ENCODE measurements around the gene SELL. TPM values are rescaled to one million over a fixed set of nuclear protein-coding genes. Genes with fewer than 3 reads are reported as not detected.

SELL gene
- total and polyA plus RNA-seq, 2 experiments from 2014 or later = not detected

GRCh38 chr1:169651035-169651434, 60.4 kb downstream of the SELL start:
- Histone ChIP-seq H3K36me3 (no peaks in the 10 kb centered on the region), H3K4me1 (ENCODE audit: low read depth) (no peaks in the 10 kb centered on the region), H3K27me3 (no peaks in the 10 kb centered on the region), H3K4me3 (no peak overlapping the region), H3K27ac (no peak overlapping the region), H3K9me3 (ENCODE audit: low read depth) (no peaks in the 10 kb centered on the region)
- TF ChIP-seq CTCF (IDR thresholded peaks at IDR 0.05; ENCODE audit: low read depth, low read length) = no peak
- DNase-seq (ENCODE audit: low read depth in 1 of 2, low spot score in 1 of 2) = no peak

- H3K9me3 ChIP-seq (ENCODE audit: low read depth) = no peaks in the 10 kb centered on the region
- no peak overlapping the region for H3K27ac ChIP-seq
- no peak overlapping the region for H3K4me3 ChIP-seq
- H3K4me1 ChIP-seq (ENCODE audit: low read depth) = no peaks in the 10 kb centered on the region
- peak in 1 of 2 donors; percentile 17 for DNase-seq (ENCODE audit: low read depth in 1 of 2, low spot score in 1 of 2)
- TF ChIP-seq CTCF (IDR thresholded peaks at IDR 0.05; ENCODE audit: low read depth, low read length) = no peak
- no peaks in the 10 kb centered on the region for H3K27me3 ChIP-seq
- no peaks in the 10 kb centered on the region for H3K36me3 ChIP-seq
Observed at GRCh38 chr1:169650551-169650950, 60.9 kb downstream of the SELL start.

- no peaks in the 10 kb centered on the region for H3K4me1 ChIP-seq (ENCODE audit: low read depth)
- DNase-seq (ENCODE audit: low read depth in 1 of 2, low spot score in 1 of 2) = no peak
- H3K27me3 ChIP-seq = no peaks in the 10 kb centered on the region
- H3K4me3 ChIP-seq = no peak overlapping the region
- no peaks in the 10 kb centered on the region for H3K36me3 ChIP-seq
- TF ChIP-seq CTCF (IDR thresholded peaks at IDR 0.05; ENCODE audit: low read depth, low read length) = no peak
- no peak overlapping the region for H3K27ac ChIP-seq
- H3K9me3 ChIP-seq (ENCODE audit: low read depth) = no peaks in the 10 kb centered on the region
Observed at GRCh38 chr1:169648709-169649108, 62.7 kb downstream of the SELL start.

GRCh38 chr1:169648187-169648586, 63.2 kb downstream of the SELL start:
- no peak for TF ChIP-seq CTCF (IDR thresholded peaks at IDR 0.05; ENCODE audit: low read depth, low read length)
- no peaks in the 10 kb centered on the region for H3K4me1 ChIP-seq (ENCODE audit: low read depth)
- H3K27ac ChIP-seq = no peak overlapping the region
- H3K36me3 ChIP-seq = no peaks in the 10 kb centered on the region
- no peak overlapping the region for H3K4me3 ChIP-seq
- H3K27me3 ChIP-seq = no peaks in the 10 kb centered on the region
- H3K9me3 ChIP-seq (ENCODE audit: low read depth) = no peaks in the 10 kb centered on the region
- no peak for DNase-seq (ENCODE audit: low read depth in 1 of 2, low spot score in 1 of 2)

- TF ChIP-seq CTCF (IDR thresholded peaks at IDR 0.05; ENCODE audit: low read depth, low read length) = no peak
- H3K27me3 ChIP-seq = no peaks in the 10 kb centered on the region
- DNase-seq (ENCODE audit: low read depth in 1 of 2, low spot score in 1 of 2) = no peak
Observed at GRCh38 chr1:169647512-169647911, 63.9 kb downstream of the SELL start.

GRCh38 chr1:169644297-169644696, 67.1 kb downstream of the SELL start:
- no peak overlapping the region for H3K27ac ChIP-seq
- H3K27me3 ChIP-seq = no peaks in the 10 kb centered on the region
- H3K9me3 ChIP-seq (ENCODE audit: low read depth) = no peaks in the 10 kb centered on the region
- H3K4me3 ChIP-seq = no peak overlapping the region
- DNase-seq (ENCODE audit: low read depth in 1 of 2, low spot score in 1 of 2) = no peak
- no peak for TF ChIP-seq CTCF (IDR thresholded peaks at IDR 0.05; ENCODE audit: low read depth, low read length)
- no peaks in the 10 kb centered on the region for H3K36me3 ChIP-seq
- no peaks in the 10 kb centered on the region for H3K4me1 ChIP-seq (ENCODE audit: low read depth)

More at GRCh38 chr1:169647512-169647911, 63.9 kb downstream of the SELL start:
- Histone ChIP-seq H3K9me3 (ENCODE audit: low read depth) (no peaks in the 10 kb centered on the region), H3K36me3 (no peaks in the 10 kb centered on the region), H3K27ac (no peak overlapping the region), H3K4me3 (no peak overlapping the region), H3K4me1 (ENCODE audit: low read depth) (no peaks in the 10 kb centered on the region)

Measured in cardiac muscle cell (in vitro differentiated cells and primary cell).